A549 (cell line): ENCODE results near the gene TOGARAM1. TPM values are rescaled to one million over a fixed set of nuclear protein-coding genes. Genes with fewer than 3 reads are reported as not detected.

Experiments
- ATAC-seq, 2 experiments: fragments of 200-7000 bp in 1 of 2; fragments of >200 bp in 1 of 2; cut with Nextera tagmentation in 1 of 2; cut with Tn5 transposase in 1 of 2; 3 replicates each; pipeline versions ENCODE4 v1.8.0 to v1.9.1; 2018 to 2020; ENCODE audit warnings: mild to moderate bottlenecking in 1 of 2, moderate library complexity in 1 of 2
- CTCF ChIA-PET: fragments of 300-600 bp; sonication (Branson Sonifier 250); formaldehyde crosslinking; extraction: SDS; loops from one replicate; lab custom pipeline; 2021; ENCODE audit warnings: antibody characterized with exemption, inconsistent platforms; lab: Yijun Ruan, JAX
- POLR2A ChIA-PET: fragments of 350-600 bp; formaldehyde crosslinking; extraction: SDS; loops from one replicate; lab custom pipeline; 2021; ENCODE audit warnings: antibody characterized with exemption, inconsistent platforms; lab: Yijun Ruan, JAX
- DNase-seq, 2 experiments: peaks; one replicate each; pipeline versions ENCODE4 v3.0.0 to v3.0.0-alpha.2; 2011 to 2016; ENCODE audit warnings: low read depth in 1 of 2, low spot score in 1 of 2
- FAIRE-seq: peaks from 2 replicates; lab custom pipeline; 2011; peaks lifted over from hg19 to GRCh38; lab: Jason Lieb, UNC
- H3K27ac ChIP-seq, 2 experiments: fragments of >200 bp; sonication (Bioruptor Twin); formaldehyde crosslinking; 3 replicates each; pipeline ENCODE4 v1.5.1; 2016 to 2017
- H3K4me1 ChIP-seq: fragments of >200 bp; sonication (Bioruptor Twin); formaldehyde crosslinking; 3 replicates; pipeline ENCODE4 v1.6.1; 2016
- H3K4me2 ChIP-seq: fragments of >200 bp; sonication (Bioruptor Twin); formaldehyde crosslinking; 3 replicates; pipeline ENCODE4 v1.6.1; 2016
- H3K4me3 ChIP-seq: fragments of >200 bp; sonication (Bioruptor Twin); formaldehyde crosslinking; 3 replicates; pipeline ENCODE4 v1.5.1; 2016
- H3K9me3 ChIP-seq: fragments of >200 bp; sonication (Bioruptor Twin); formaldehyde crosslinking; 3 replicates; pipeline ENCODE4 v1.6.1; 2016
- ATOH8 ChIP-seq: fragments of 250-450 bp; sonication (Bioruptor Pico); IDR thresholded peaks from 2 replicates; pipeline ENCODE4 v1.5.0; 2020; ENCODE audit warnings: low read depth, mild to moderate bottlenecking, moderate library complexity
- BCL3 ChIP-seq: fragments of >200 bp; sonication (Bioruptor Twin); formaldehyde crosslinking; IDR thresholded peaks from 3 replicates; pipeline ENCODE4 v1.6.1; 2016
- BHLHE40 ChIP-seq: IDR thresholded peaks from 2 replicates; pipeline ENCODE4 v1.6.1; 2012; ENCODE audit warnings: low read depth, low read length, inconsistent platforms
- CBX8 ChIP-seq: fragments of 200-600 bp; sonication (generic); IDR thresholded peaks from 2 replicates; pipeline ENCODE4 v1.6.1; 2016
- CHD4 ChIP-seq: fragments of 200-600 bp; sonication (generic); IDR thresholded peaks from 2 replicates; pipeline ENCODE4 v1.6.1; 2016; ENCODE audit warnings: antibody characterized with exemption, mild to moderate bottlenecking, borderline replicate concordance
- CTCF ChIP-seq: fragments of >200 bp; sonication (Bioruptor Twin); formaldehyde crosslinking; IDR thresholded peaks from 3 replicates; pipeline ENCODE4 v1.5.1; 2016
- EP300 ChIP-seq, 2 experiments: fragments of >200 bp; sonication (Bioruptor Twin); formaldehyde crosslinking; IDR thresholded peaks; 2 replicates in 1 of 2; 3 replicates in 1 of 2; pipeline ENCODE4 v1.6.1; 2016 to 2017
- FOXS1 ChIP-seq: fragments of 250-450 bp; sonication (Bioruptor Pico); IDR thresholded peaks from 2 replicates; pipeline ENCODE4 v1.5.0; 2020; ENCODE audit warnings: mild to moderate bottlenecking, moderate library complexity
- HDAC2 ChIP-seq: fragments of 200-600 bp; sonication (generic); IDR thresholded peaks from 2 replicates; pipeline ENCODE4 v1.6.1; 2016
- HEYL ChIP-seq: fragments of 250-450 bp; sonication (Bioruptor Pico); IDR thresholded peaks from 2 replicates; pipeline ENCODE4 v1.8.0; 2021; ENCODE audit warnings: mild to moderate bottlenecking, moderate library complexity
- HOXB13 ChIP-seq: fragments of 250-450 bp; sonication (Bioruptor Pico); IDR thresholded peaks from 2 replicates; pipeline ENCODE4 v1.5.0; 2020; ENCODE audit warnings: low read depth, mild to moderate bottlenecking, moderate library complexity
- HOXB5 ChIP-seq: fragments of 250-450 bp; sonication (Bioruptor Pico); IDR thresholded peaks from 2 replicates; pipeline ENCODE4 v1.5.0; 2020; ENCODE audit warnings: mild to moderate bottlenecking, moderate library complexity
- JUN ChIP-seq, 2 experiments: fragments of >200 bp; sonication (Bioruptor Twin); formaldehyde crosslinking; IDR thresholded peaks; 2 replicates in 1 of 2; 3 replicates in 1 of 2; pipeline ENCODE4 v1.6.1; 2016 to 2017
- JUNB ChIP-seq: fragments of >200 bp; sonication (Bioruptor Twin); formaldehyde crosslinking; IDR thresholded peaks from 2 replicates; pipeline ENCODE4 v1.6.1; 2016
- KDM5A ChIP-seq: fragments of 200-600 bp; sonication (generic); IDR thresholded peaks from 2 replicates; pipeline ENCODE4 v1.6.1; 2016; ENCODE audit warnings: antibody characterized with exemption, mild to moderate bottlenecking
- MAFK ChIP-seq: fragments of 450-650 bp; IDR thresholded peaks from 2 replicates; pipeline ENCODE4 v1.6.1; 2014; ENCODE audit not compliant: partially characterized antibody
- MAX ChIP-seq: IDR thresholded peaks from 2 replicates; pipeline ENCODE4 v1.6.1; 2012
- MAZ ChIP-seq: fragments of 150-350 bp; IDR thresholded peaks from 2 replicates; pipeline ENCODE4 v1.6.1; 2014; ENCODE audit warnings: antibody characterized with exemption, low read depth, low read length, borderline replicate concordance
- NFE2L2 ChIP-seq: fragments of 150-350 bp; conservative IDR thresholded peaks from 2 replicates; pipeline ENCODE4 v1.6.1; 2014; ENCODE audit warnings: low read length
- RAD21 ChIP-seq, 2 experiments: fragments of >200 bp in 1 of 2; sonication (Bioruptor Twin) in 1 of 2; formaldehyde crosslinking in 1 of 2; IDR thresholded peaks in 1 of 2; conservative IDR thresholded peaks in 1 of 2; 2 replicates in 1 of 2; 3 replicates in 1 of 2; pipeline ENCODE4 v1.6.1; 2012 to 2018; ENCODE audit warnings: inconsistent platforms in 1 of 2
- RARB ChIP-seq: fragments of 250-450 bp; sonication (Bioruptor Pico); IDR thresholded peaks from 2 replicates; pipeline ENCODE4 v1.8.0; 2021; ENCODE audit warnings: mild to moderate bottlenecking, moderate library complexity
- RCOR1 ChIP-seq: fragments of 150-350 bp; IDR thresholded peaks from 2 replicates; pipeline ENCODE4 v1.6.1; 2014; ENCODE audit warnings: antibody characterized with exemption, low read length, low read depth
- REST ChIP-seq: fragments of 200-600 bp; sonication (generic); IDR thresholded peaks from 2 replicates; pipeline ENCODE4 v1.6.1; 2016; ENCODE audit warnings: antibody characterized with exemption, mild to moderate bottlenecking, moderate library complexity
- RFX5 ChIP-seq: fragments of 450-650 bp; IDR thresholded peaks from 2 replicates; pipeline ENCODE4 v1.7.1; 2014; ENCODE audit warnings: antibody characterized with exemption, mild to moderate bottlenecking, moderate library complexity
- SREBF2 ChIP-seq: fragments of 450-650 bp; IDR thresholded peaks from 2 replicates; pipeline ENCODE4 v1.6.1; 2014; ENCODE audit warnings: mild to moderate bottlenecking, moderate library complexity
- TFCP2L1 ChIP-seq: fragments of 250-450 bp; sonication (Bioruptor Pico); IDR thresholded peaks from 2 replicates; pipeline ENCODE4 v1.5.0; 2021; ENCODE audit warnings: mild to moderate bottlenecking
- TP53 ChIP-seq: fragments of 250-450 bp; sonication (Bioruptor Pico); IDR thresholded peaks from 2 replicates; pipeline ENCODE4 v1.5.0; 2021; ENCODE audit warnings: mild to moderate bottlenecking, moderate library complexity
- ZNF302 ChIP-seq: fragments of 250-450 bp; sonication (Bioruptor Pico); IDR thresholded peaks from 2 replicates; pipeline ENCODE4 v1.9.0; 2021; ENCODE audit warnings: inconsistent platforms, mild to moderate bottlenecking, moderate library complexity
- WGBS: methylation state at CpG from one replicate; pipeline ENCODE4 v1.1.6; 2017; ENCODE audit errors: missing lambda C conversion rate; 5-methylcytosine and 5-hydroxymethylcytosine counted together
- polyA plus RNA-seq, 4 experiments: library from polyadenylated mRNA; depleted of rRNA in 3 of 4; stranded (reverse); fragments of >200 nt; fragmentation: RNase III in 1 of 4; extraction: RNeasy Plus Mini Kit Qiagen cat#74134 plus additional on column Dnase treatment in 1 of 4; gene quantifications; 2 replicates in 3 of 4; 3 replicates in 1 of 4; pipeline ENCODE4 v1.2.3, GENCODE V29; 2011 to 2017

TOGARAM1 gene
- polyA plus RNA-seq, 2 of the 4 experiments (the other 2 are of a cell fraction): 7.6 to 17.6 TPM

GRCh38 chr14:44944107-44944506 lies 17.9 kb upstream of the TOGARAM1 start:
- TF ChIP-seq TP53 (CRISPR knock-in tag) (no peak), MAFK (no peak), KDM5A (no peak), EP300 (IDR thresholded peaks at IDR 0.05) (no peak), HDAC2 (no peak), MAX (no peak), HEYL (CRISPR knock-in tag) (no peak)
- H3K27ac ChIP-seq: no peak overlapping the region
- H3K9me3 ChIP-seq: no peaks in the 10 kb centered on the region
- ATAC-seq: no peak
- H3K4me1 ChIP-seq: no peaks in the 10 kb centered on the region
- no peak for DNase-seq
- CTCF ChIA-PET: interaction anchor here (1.0 kb wide), 1 partner anchor 31 kb away, joined by 3 read pairs; no protein-coding TSS in a partner anchor
- POLR2A ChIA-PET: no interaction called here
- no peak overlapping the region for H3K4me2 ChIP-seq
- H3K4me3 ChIP-seq: no peak overlapping the region
- FAIRE-seq: no peak

GRCh38 chr14:44945264-44945663 lies 16.7 kb upstream of the TOGARAM1 start:
- FAIRE-seq (no peak), DNase-seq (no peak), ATAC-seq (no peak)
- H3K27ac ChIP-seq: no peak overlapping the region
- TF ChIP-seq BCL3 (no peak), CTCF (no peak), ZNF302 (CRISPR knock-in tag) (no peak), MAZ (no peak), CBX8 (no peak), HEYL (CRISPR knock-in tag) (no peak)
- no peak overlapping the region for H3K4me2 ChIP-seq
- no peaks in the 10 kb centered on the region for H3K4me1 ChIP-seq
- ChIA-PET CTCF (interaction anchor here (0.8 kb wide), 1 partner anchor 10 kb away, joined by 5 read pairs; no protein-coding TSS in a partner anchor), POLR2A (no interaction called here)
- H3K4me3 ChIP-seq: no peak overlapping the region
- WGBS: 87% methylated on average over 4 of the region's 4 CpGs
- H3K9me3 ChIP-seq: no peaks in the 10 kb centered on the region

GRCh38 chr14:44951051-44951450 lies 10.9 kb upstream of the TOGARAM1 start:
- no peak for ATAC-seq
- no peak for DNase-seq
- no peaks in the 10 kb centered on the region for H3K9me3 ChIP-seq
- no peak overlapping the region for H3K27ac ChIP-seq
- no peak for FAIRE-seq
- no peaks in the 10 kb centered on the region for H3K4me1 ChIP-seq
- TF ChIP-seq JUNB (no peak), RCOR1 (no peak), TFCP2L1 (CRISPR knock-in tag) (no peak), HOXB13 (no peak), NFE2L2 (no peak), RFX5 (no peak), EP300 (IDR thresholded peaks at IDR 0.05) (no peak), CHD4 (no peak), RARB (CRISPR knock-in tag) (no peak), REST (no peak), KDM5A (no peak), ZNF302 (CRISPR knock-in tag) (no peak), JUN (IDR thresholded peaks at IDR 0.05) (no peak), BHLHE40 (no peak), ATOH8 (CRISPR knock-in tag) (no peak), HOXB5 (CRISPR knock-in tag) (no peak), FOXS1 (CRISPR knock-in tag) (no peak), RAD21 (conservative IDR thresholded peaks at IDR 0.05 in 1 of 2, IDR thresholded peaks at IDR 0.05 in 1 of 2) (no peak), SREBF2 (no peak)
- H3K4me3 ChIP-seq: no peak overlapping the region
- WGBS: 94% methylated on average over 2 of the region's 2 CpGs
- ChIA-PET CTCF (no interaction called here), POLR2A (interaction anchor here (0.5 kb wide), 1 partner anchor 10 kb away, joined by 12 read pairs; no protein-coding TSS in a partner anchor)
- no peak overlapping the region for H3K4me2 ChIP-seq
